HCT116 (cell line): ENCODE measurements around the gene REEP3.

Source experiments
- CBX3 ChIP-seq: IDR thresholded peaks from 2 replicates; pipeline ENCODE4 v1.6.1; 2012; ENCODE audit warnings: low read depth
- CEBPB ChIP-seq: IDR thresholded peaks from 2 replicates; pipeline ENCODE4 v1.6.1; 2012; ENCODE audit warnings: low read depth
- CTCF ChIP-seq, 3 experiments: fragments of 200-600 bp in 1 of 3; sonication (generic) in 1 of 3; IDR thresholded peaks in 2 of 3; conservative IDR thresholded peaks in 1 of 3; 2 replicates each; pipeline ENCODE4 v1.5.1; 2012 to 2017; ENCODE audit warnings: low read depth in 2 of 3, low read length in 2 of 3, antibody characterized with exemption in 1 of 3, borderline replicate concordance in 1 of 3, control low read depth in 1 of 3, mild to moderate bottlenecking in 1 of 3, mixed read lengths in 1 of 3, mixed run types in 1 of 3, moderate library complexity in 1 of 3; ENCODE audit not compliant: insufficient read depth in 1 of 3
- EGR1 ChIP-seq: IDR thresholded peaks from 2 replicates; pipeline ENCODE4 v1.6.1; 2012; ENCODE audit warnings: low read depth
- EZH2 ChIP-seq: fragments of 200-600 bp; sonication (generic); IDR thresholded peaks from 2 replicates; pipeline ENCODE4 v1.6.1; 2017; ENCODE audit warnings: antibody characterized with exemption, mixed run types
- EZH2phosphoT487 ChIP-seq: fragments of 200-600 bp; IDR thresholded peaks from 2 replicates; pipeline ENCODE4 v1.6.1; 2018; ENCODE audit warnings: antibody characterized with exemption, borderline replicate concordance
- MAX ChIP-seq: IDR thresholded peaks from 2 replicates; pipeline ENCODE4 v1.6.1; 2012
- POLR2A ChIP-seq: IDR thresholded peaks from 2 replicates; pipeline ENCODE4 v1.7.0; 2011; ENCODE audit warnings: borderline replicate concordance; ENCODE audit not compliant: insufficient read depth, insufficient read length; ENCODE audit errors: extremely low read depth
- POLR2AphosphoS5 ChIP-seq: IDR thresholded peaks from 2 replicates; pipeline ENCODE4 v1.6.1; 2011; ENCODE audit warnings: mild to moderate bottlenecking, low read depth, low read length, moderate library complexity
- REST ChIP-seq: IDR thresholded peaks from 2 replicates; pipeline ENCODE4 v1.6.1; 2012; ENCODE audit warnings: low read depth
- SIN3A ChIP-seq: IDR thresholded peaks from 2 replicates; pipeline ENCODE4 v1.6.1; 2012; ENCODE audit warnings: low read depth
- SP1 ChIP-seq: IDR thresholded peaks from 2 replicates; pipeline ENCODE4 v1.6.1; 2012; ENCODE audit warnings: low read depth
- TCF7L2 ChIP-seq: IDR thresholded peaks from 2 replicates; pipeline ENCODE4 v1.7.0; 2011; ENCODE audit warnings: borderline replicate concordance, inconsistent platforms; ENCODE audit not compliant: insufficient read depth, insufficient read length; ENCODE audit errors: extremely low read depth
- ZFX ChIP-seq: fragments of 450-650 bp; IDR thresholded peaks from 2 replicates; pipeline ENCODE4 v1.6.1; 2017

GRCh38 chr10:63522995-63523394, 1.8 kb downstream of the REEP3 start:
- TF ChIP-seq ZFX, result no peak
- TF ChIP-seq EGR1, result no peak
- TF ChIP-seq CTCF (IDR thresholded peaks at IDR 0.05 in 2 of 3, conservative IDR thresholded peaks at IDR 0.05 in 1 of 3; ENCODE audit: borderline replicate concordance in 1 of 3, insufficient read depth in 1 of 3, low read depth in 2 of 3, low read length in 2 of 3), result no peak
- TF ChIP-seq SIN3A, result no peak
- no peak for TF ChIP-seq CBX3
- TF ChIP-seq REST, result no peak
- TF ChIP-seq EZH2phosphoT487, result no peak
- TF ChIP-seq EZH2, result no peak
- TF ChIP-seq POLR2A, result no peak
- TF ChIP-seq CEBPB, result no peak
- no peak for TF ChIP-seq MAX
- no peak for TF ChIP-seq TCF7L2
- no peak for TF ChIP-seq POLR2AphosphoS5
- TF ChIP-seq SP1, result no peak
